SU-DHL-6 (cell line): ENCODE results near the gene PPP1R12B.

Source experiments
- H2AFZ ChIP-seq: fragments of 200-600 bp; sonication (generic); 2 replicates; pipeline ENCODE4 v1.6.1; 2014; ENCODE audit warnings: low read depth, mild to moderate bottlenecking, moderate library complexity, mixed read lengths, antibody characterized with exemption, low read length; ENCODE audit not compliant: severe bottlenecking
- H3F3A ChIP-seq: fragments of 200-600 bp; shearing (Covaris generic); 2 replicates; pipeline ENCODE4 v1.6.0; 2016; ENCODE audit warnings: antibody characterized with exemption, mild to moderate bottlenecking; ENCODE audit not compliant: insufficient read depth
- H3K27ac ChIP-seq: fragments of 200-600 bp; sonication (generic); 2 replicates; pipeline ENCODE4 v1.5.1; 2016; ENCODE audit warnings: low read depth, mild to moderate bottlenecking, low read length, moderate library complexity, mixed read lengths
- H3K27me3 ChIP-seq: fragments of 200-600 bp; sonication (generic), shearing (Covaris generic); 2 replicates; pipeline ENCODE4 v1.6.0; 2014; ENCODE audit warnings: mild to moderate bottlenecking, low read length
- H3K36me3 ChIP-seq: fragments of 200-600 bp; sonication (generic); 2 replicates; pipeline ENCODE4 v1.6.1; 2014; ENCODE audit warnings: mild to moderate bottlenecking, low read length, mixed read lengths
- H3K4me2 ChIP-seq: fragments of 300-600, 200-600 bp; shearing (Covaris generic), sonication (generic); 2 replicates; pipeline ENCODE4 v1.6.0; 2014; ENCODE audit warnings: low read length, low read depth, mild to moderate bottlenecking; ENCODE audit not compliant: poor library complexity, severe bottlenecking
- H3K4me3 ChIP-seq: fragments of 200-600 bp; sonication (generic); 2 replicates; pipeline ENCODE4 v1.5.1; 2014; ENCODE audit warnings: antibody characterized with exemption, low read length, mild to moderate bottlenecking, mixed read lengths; ENCODE audit not compliant: insufficient read depth, poor library complexity, severe bottlenecking
- H3K79me2 ChIP-seq: fragments of 200-600 bp; sonication (generic); 2 replicates; pipeline ENCODE4 v1.6.1; 2014; ENCODE audit warnings: mild to moderate bottlenecking, low read length, moderate library complexity; ENCODE audit not compliant: insufficient read depth
- H3K9ac ChIP-seq: fragments of 200-600 bp; sonication (generic); 2 replicates; pipeline ENCODE4 v1.7.0; 2014; ENCODE audit warnings: mild to moderate bottlenecking, low read length
- H3K9me2 ChIP-seq: fragments of 200-600 bp; sonication (generic); replicated peaks from 2 replicates; pipeline ENCODE4 v1.6.1; 2014; ENCODE audit warnings: low read length; ENCODE audit not compliant: insufficient read depth
- H3K9me3 ChIP-seq: fragments of 200-600 bp; sonication (generic); 2 replicates; pipeline ENCODE4 v1.6.1; 2014; ENCODE audit warnings: low read length, mixed read lengths; ENCODE audit not compliant: insufficient read depth
- H4K20me1 ChIP-seq: fragments of 200-600 bp; sonication (generic); 2 replicates; pipeline ENCODE4 v1.6.1; 2014; ENCODE audit warnings: low read depth, mild to moderate bottlenecking, antibody characterized with exemption, low read length, moderate library complexity, mixed read lengths
- CTCF ChIP-seq: fragments of 200-600 bp; sonication (generic); IDR thresholded peaks from one replicate; pipeline ENCODE4 v1.5.1; 2017; ENCODE audit warnings: antibody characterized with exemption, mild to moderate bottlenecking, low read length, moderate library complexity; ENCODE audit not compliant: insufficient read depth, poor library complexity, severe bottlenecking
- EZH2phosphoT487 ChIP-seq: fragments of 200-600 bp; sonication (generic), shearing (Covaris generic); conservative IDR thresholded peaks from 2 replicates; pipeline ENCODE4 v1.6.1; 2018; ENCODE audit warnings: mild to moderate bottlenecking, antibody characterized with exemption, low read length, moderate library complexity, mixed read lengths

PPP1R12B gene

GRCh38 chr1:202317941-202318925, 30.3 kb upstream of the PPP1R12B start:
- H3K27me3 ChIP-seq, result no peaks in the 10 kb centered on the region
- H3K9ac ChIP-seq, result no peak overlapping the region
- H2AFZ ChIP-seq, result no peak overlapping the region
- no peak overlapping the region for H3K4me3 ChIP-seq
- no peaks in the 10 kb centered on the region for H3F3A ChIP-seq
- no peak overlapping the region for H3K27ac ChIP-seq
- H3K9me2 ChIP-seq, result no peaks in the 10 kb centered on the region
- H3K36me3 ChIP-seq, result no peaks in the 10 kb centered on the region
- no peaks in the 10 kb centered on the region for H4K20me1 ChIP-seq
- TF ChIP-seq CTCF, result no peak
- H3K4me2 ChIP-seq, result no peak overlapping the region
- no peaks in the 10 kb centered on the region for H3K79me2 ChIP-seq
- H3K9me3 ChIP-seq, result no peaks in the 10 kb centered on the region

DNA sequence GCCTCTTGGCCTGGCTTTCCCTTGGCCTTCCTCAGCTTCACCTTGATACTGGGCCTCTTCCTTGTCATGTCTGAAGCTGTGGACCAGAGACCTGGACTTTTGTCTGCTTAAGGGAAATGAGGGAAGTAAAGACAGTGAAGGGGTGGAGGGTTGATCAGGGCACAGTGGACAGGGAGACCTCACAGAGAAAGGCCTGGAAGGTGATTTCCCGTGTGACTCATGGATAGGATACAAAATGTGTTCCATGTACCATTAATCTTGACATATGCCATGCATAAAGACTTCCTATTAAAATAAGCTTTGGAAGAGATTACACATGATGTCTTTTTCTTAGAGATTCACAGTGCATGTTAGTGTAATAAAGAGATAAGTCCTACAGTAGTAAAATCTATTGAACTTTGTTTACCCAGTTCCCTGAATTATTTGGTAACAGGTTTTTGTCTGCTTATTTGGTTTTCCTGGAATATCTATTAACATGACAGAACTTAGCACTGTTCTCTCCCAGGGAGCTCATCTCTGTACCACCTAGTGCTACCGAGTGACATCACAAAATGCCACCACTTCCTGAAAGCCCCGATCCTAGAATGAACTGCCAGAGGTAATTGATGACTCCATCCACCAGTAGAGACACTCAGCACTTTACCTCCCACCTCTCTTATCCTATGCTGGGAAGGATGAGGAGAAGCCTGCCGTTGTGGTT, 29.0 kb upstream of the PPP1R12B start:
- no peaks in the 10 kb centered on the region for H3F3A ChIP-seq
- TF ChIP-seq CTCF (no peak), EZH2phosphoT487 (no peak)
- no peak overlapping the region for H2AFZ ChIP-seq
- H3K79me2 ChIP-seq, result no peaks in the 10 kb centered on the region
- H3K27me3 ChIP-seq, result no peaks in the 10 kb centered on the region
- no peak overlapping the region for H3K4me2 ChIP-seq
- no peaks in the 10 kb centered on the region for H3K9me2 ChIP-seq
- no peak overlapping the region for H3K9ac ChIP-seq
- H3K4me3 ChIP-seq, result no peak overlapping the region
- no peaks in the 10 kb centered on the region for H4K20me1 ChIP-seq
- no peaks in the 10 kb centered on the region for H3K9me3 ChIP-seq
- H3K36me3 ChIP-seq, result no peaks in the 10 kb centered on the region
- H3K27ac ChIP-seq, result no peak overlapping the region

DNA sequence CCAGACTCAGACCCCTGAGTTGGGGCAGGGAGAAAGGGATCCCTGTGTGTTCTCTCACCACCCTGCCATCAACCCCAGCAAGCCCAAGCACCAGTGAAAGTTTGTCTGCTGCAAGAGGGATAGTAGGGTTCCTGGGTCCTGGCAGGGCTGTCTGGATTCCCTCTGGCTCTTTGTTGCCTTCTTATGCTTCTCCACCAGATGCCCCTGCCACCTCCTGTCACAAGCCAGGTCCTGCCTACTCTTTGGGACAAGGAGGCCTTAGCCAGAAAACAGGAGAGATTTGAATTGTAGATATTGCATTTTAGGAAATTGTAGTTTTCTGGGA, 28.5 kb upstream of the PPP1R12B start:
- Histone ChIP-seq H3K4me3 (no peak overlapping the region), H4K20me1 (no peaks in the 10 kb centered on the region), H3K9ac (no peak overlapping the region), H3K27ac (no peak overlapping the region), H3K9me2 (no peaks in the 10 kb centered on the region), H3K4me2 (no peak overlapping the region), H3K79me2 (no peaks in the 10 kb centered on the region), H2AFZ (no peak overlapping the region), H3K27me3 (no peaks in the 10 kb centered on the region), H3K36me3 (no peaks in the 10 kb centered on the region), H3F3A (no peaks in the 10 kb centered on the region), H3K9me3 (no peaks in the 10 kb centered on the region)
- TF ChIP-seq CTCF (no peak), EZH2phosphoT487 (no peak)
